Transverse colon (tissue), 4 donors: ENCODE results near the gene ALDOB.

ENCODE experiments used
- POLR2AphosphoS5 ChIP-seq, 3 donors: sonication (generic); formaldehyde crosslinking; IDR thresholded peaks; one replicate each; pipeline ENCODE4 v1.6.1; 2016; ENCODE audit warnings: antibody characterized with exemption in 3 of 3
- TF ChIP-seq, protein P1 (sequence below), 5 experiments: fragments of 200-600 bp in 3 of 5; fragments of 450-650 bp in 2 of 5; sonication (generic) in 3 of 5; IDR thresholded peaks; 1 replicate in 2 of 5; 2 replicates in 3 of 5; pipeline ENCODE4 v1.5.1; 2016 to 2017; ENCODE audit warnings: antibody characterized with exemption in 5 of 5, inconsistent platforms in 3 of 5, mild to moderate bottlenecking in 2 of 5, moderate library complexity in 1 of 5

DNA sequence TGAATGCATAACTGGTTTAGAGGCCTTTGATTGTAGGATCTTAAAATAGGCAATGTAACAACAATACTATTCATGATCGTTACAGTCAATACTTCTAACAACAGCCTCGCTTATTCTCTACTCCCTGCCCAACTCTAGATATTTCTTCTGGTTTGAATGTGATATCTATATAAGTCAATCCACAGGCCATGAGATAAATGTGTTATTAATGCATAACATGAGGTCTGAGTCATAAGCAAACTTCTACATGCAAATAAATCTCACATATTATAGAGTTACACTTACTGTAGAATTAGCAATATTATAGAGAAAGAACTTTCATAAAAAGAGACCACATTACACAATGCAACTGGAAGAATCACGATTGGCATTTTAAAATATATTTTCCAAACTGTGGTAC lies 2.9 kb upstream of the ALDOB start:
- TF ChIP-seq POLR2AphosphoS5 (IDR thresholded peaks at IDR 0.05) = no peak
- TF ChIP-seq, protein P1, sequence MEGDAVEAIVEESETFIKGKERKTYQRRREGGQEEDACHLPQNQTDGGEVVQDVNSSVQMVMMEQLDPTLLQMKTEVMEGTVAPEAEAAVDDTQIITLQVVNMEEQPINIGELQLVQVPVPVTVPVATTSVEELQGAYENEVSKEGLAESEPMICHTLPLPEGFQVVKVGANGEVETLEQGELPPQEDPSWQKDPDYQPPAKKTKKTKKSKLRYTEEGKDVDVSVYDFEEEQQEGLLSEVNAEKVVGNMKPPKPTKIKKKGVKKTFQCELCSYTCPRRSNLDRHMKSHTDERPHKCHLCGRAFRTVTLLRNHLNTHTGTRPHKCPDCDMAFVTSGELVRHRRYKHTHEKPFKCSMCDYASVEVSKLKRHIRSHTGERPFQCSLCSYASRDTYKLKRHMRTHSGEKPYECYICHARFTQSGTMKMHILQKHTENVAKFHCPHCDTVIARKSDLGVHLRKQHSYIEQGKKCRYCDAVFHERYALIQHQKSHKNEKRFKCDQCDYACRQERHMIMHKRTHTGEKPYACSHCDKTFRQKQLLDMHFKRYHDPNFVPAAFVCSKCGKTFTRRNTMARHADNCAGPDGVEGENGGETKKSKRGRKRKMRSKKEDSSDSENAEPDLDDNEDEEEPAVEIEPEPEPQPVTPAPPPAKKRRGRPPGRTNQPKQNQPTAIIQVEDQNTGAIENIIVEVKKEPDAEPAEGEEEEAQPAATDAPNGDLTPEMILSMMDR (IDR thresholded peaks at IDR 0.05) = no peak
